HepG2 (cell line): ENCODE data around the gene PSMB3. TPM values are rescaled to one million over a fixed set of nuclear protein-coding genes. Genes with fewer than 3 reads are reported as not detected.

Source experiments
- AKNA ChIP-seq: sonication (generic); formaldehyde crosslinking; IDR thresholded peaks from 2 replicates; pipeline ENCODE4 v1.4.0; 2020; ENCODE audit warnings: missing genetic modification reagents, borderline replicate concordance
- ATF6 ChIP-seq: sonication (generic); formaldehyde crosslinking; conservative IDR thresholded peaks from 2 replicates; pipeline ENCODE4 v1.4.0; 2020; ENCODE audit warnings: missing genetic modification reagents
- CHD4 ChIP-seq: fragments of 200-600 bp; sonication (generic); IDR thresholded peaks from 2 replicates; pipeline ENCODE4 v1.7.0; 2017; ENCODE audit warnings: mild to moderate bottlenecking, low read length, borderline replicate concordance
- GATA4 ChIP-seq: sonication (generic); IDR thresholded peaks from 2 replicates; pipeline ENCODE4 v1.6.1; 2016; ENCODE audit warnings: antibody characterized with exemption, low read depth, borderline replicate concordance
- GATAD2A ChIP-seq: IDR thresholded peaks from 2 replicates; pipeline ENCODE4 v1.6.1; 2016
- HBP1 ChIP-seq: IDR thresholded peaks from 2 replicates; pipeline ENCODE4 v1.6.1; 2016; ENCODE audit warnings: low read depth, control low read depth
- HDAC1 ChIP-seq: sonication (generic); formaldehyde crosslinking; IDR thresholded peaks from 2 replicates; pipeline ENCODE4 v1.5.1; 2020; ENCODE audit warnings: mild to moderate bottlenecking, missing genetic modification reagents
- HOMEZ ChIP-seq: IDR thresholded peaks from 2 replicates; pipeline ENCODE4 v1.6.1; 2016; ENCODE audit warnings: low read depth
- PHF8 ChIP-seq: sonication (generic); formaldehyde crosslinking; IDR thresholded peaks from 2 replicates; pipeline ENCODE4 v1.5.0; 2020; ENCODE audit warnings: missing genetic modification reagents
- RAD51 ChIP-seq: fragments of 450-650 bp; IDR thresholded peaks from 2 replicates; pipeline ENCODE4 v1.6.1; 2016; ENCODE audit warnings: borderline replicate concordance
- RXRB ChIP-seq: IDR thresholded peaks from 2 replicates; pipeline ENCODE4 v1.6.1; 2016; ENCODE audit warnings: borderline replicate concordance, missing genetic modification reagents, missing compliant biosample characterization
- SALL2 ChIP-seq: sonication (generic); formaldehyde crosslinking; IDR thresholded peaks from 2 replicates; pipeline ENCODE4 v1.8.1; 2023; ENCODE audit warnings: mild to moderate bottlenecking, missing genetic modification reagents, inconsistent platforms
- TIGD3 ChIP-seq: sonication (generic); formaldehyde crosslinking; IDR thresholded peaks from 2 replicates; pipeline ENCODE4 v1.5.1; 2020; ENCODE audit warnings: mild to moderate bottlenecking, missing genetic modification reagents, borderline replicate concordance
- ZNF230 ChIP-seq: sonication (generic); formaldehyde crosslinking; IDR thresholded peaks from 2 replicates; pipeline ENCODE4 v1.4.0; 2020; ENCODE audit warnings: mild to moderate bottlenecking, missing genetic modification reagents
- ZNF30 ChIP-seq: sonication (generic); formaldehyde crosslinking; IDR thresholded peaks from 2 replicates; pipeline ENCODE4 v1.5.0; 2020; ENCODE audit warnings: mild to moderate bottlenecking, missing genetic modification reagents
- ZNF639 ChIP-seq: conservative IDR thresholded peaks from 2 replicates; pipeline ENCODE4 v1.6.1; 2018; ENCODE audit warnings: missing genetic modification reagents
- ZNF780A ChIP-seq: sonication (generic); formaldehyde crosslinking; IDR thresholded peaks from 2 replicates; pipeline ENCODE4 v1.8.0; 2022; ENCODE audit warnings: mild to moderate bottlenecking, missing genetic modification reagents, moderate library complexity
- polyA plus RNA-seq, 8 experiments: library from polyadenylated mRNA; depleted of rRNA in 3 of 8; stranded (reverse) in 7 of 8; unstranded in 1 of 8; fragments of >200 nt; fragmentation: Illumina TruSeq in 4 of 8; extraction: Trizol in 4 of 8; gene quantifications; 2 replicates each; pipeline versions ENCODE4 v1.2.1 to v1.2.3, GENCODE V29; 2011 to 2016; ENCODE audit warnings: low read depth in 4 of 8, missing spikeins in 1 of 8, mixed read lengths in 1 of 8; ENCODE audit not compliant: insufficient read depth in 1 of 8
- total RNA-seq, 5 experiments: library from RNA; depleted of rRNA; stranded (reverse); fragments of >200 nt; fragmentation: Illumina TruSeq; extraction: Trizol; gene quantifications; 2 replicates each; pipeline ENCODE4 v1.2.3, GENCODE V29; 2016; ENCODE audit warnings: low read depth in 1 of 5

Gene PSMB3
- total and polyA plus RNA-seq, 2 of the 13 experiments (the other 11 are each of a cell fraction or from before 2014, with no cell fraction given), result 366 to 517 TPM

- TF ChIP-seq TIGD3 (no peak), CHD4 (0 out of 2 replicates have a peak, but pooled peaks have one; percentile 42), RXRB (CRISPR knock-in tag) (no peak), SALL2 (CRISPR knock-in tag) (no peak), ATF6 (CRISPR knock-in tag) (no peak), HDAC1 (CRISPR knock-in tag) (peak; percentile 24; the same call in 1 of the 2 replicates), ZNF639 (no peak), HBP1 (CRISPR knock-in tag) (peak; percentile 17), RAD51 (no peak), ZNF780A (CRISPR knock-in tag) (no peak), PHF8 (CRISPR knock-in tag) (no peak), HOMEZ (CRISPR knock-in tag) (peak; percentile 2; the same call in 1 of the 2 replicates), ZNF30 (CRISPR knock-in tag) (no peak), AKNA (CRISPR knock-in tag) (no peak), ZNF230 (CRISPR knock-in tag) (no peak), GATAD2A (CRISPR knock-in tag) (peak; percentile 7; the same call in 1 of the 2 replicates), GATA4 (0 out of 2 replicates have a peak, but pooled peaks have one; percentile 7)
Observed at GRCh38 chr17:38800237-38800760, 47.8 kb downstream of the PSMB3 start (continued).
